NCI-H345 (cell line): Measurements from ENCODE around the gene PSMD6.

Experiments used
- DNase-seq: peaks from one replicate; lab custom pipeline; 2025; lab: John Stamatoyannopoulos, UW

Gene PSMD6

DNA sequence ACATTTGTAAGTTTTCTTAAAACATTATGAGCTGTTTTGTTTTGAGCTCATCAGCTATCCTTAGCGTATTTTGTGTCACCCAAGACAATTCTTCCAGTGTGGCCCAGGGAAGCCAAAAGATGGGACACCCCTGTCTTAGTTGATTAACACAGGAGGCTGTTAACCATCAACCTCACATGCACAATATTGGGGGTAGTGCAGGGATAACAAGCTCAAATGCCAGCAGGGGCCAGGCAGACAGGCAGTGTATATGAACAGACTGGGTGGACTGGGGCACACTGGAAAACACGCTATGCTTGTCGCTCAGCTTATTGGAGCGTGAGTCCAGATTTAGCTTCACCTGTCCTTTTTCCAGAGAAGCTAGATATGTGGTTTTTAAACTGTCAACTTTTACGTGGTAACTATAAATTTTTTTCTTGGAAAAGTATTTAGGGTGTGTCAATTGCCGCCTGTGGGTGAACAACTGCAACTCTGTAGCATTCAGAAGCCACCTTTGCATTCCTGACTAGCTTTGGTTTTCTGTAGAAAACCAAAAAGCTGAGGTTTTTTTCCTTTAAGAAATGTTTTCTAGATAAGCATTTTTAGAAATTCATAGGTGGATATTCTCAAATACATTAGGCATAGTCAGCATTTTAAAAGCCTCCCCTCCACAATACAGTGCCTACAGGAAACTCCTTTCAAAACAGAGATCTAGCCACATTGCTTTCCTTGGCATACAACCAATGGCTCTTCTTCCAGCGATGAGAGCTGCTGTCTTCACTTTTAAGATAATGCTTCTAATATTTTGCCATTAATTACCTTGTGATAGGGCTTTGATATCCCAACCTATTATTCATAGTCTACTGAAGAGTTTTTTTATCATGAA, 14.6 kb downstream of the PSMD6 start:
- no peak for DNase-seq

- DNase-seq = no peak
These were observed 15.3 kb downstream of the PSMD6 start for GRCh38 chr3:64008017-64008416.

DNA sequence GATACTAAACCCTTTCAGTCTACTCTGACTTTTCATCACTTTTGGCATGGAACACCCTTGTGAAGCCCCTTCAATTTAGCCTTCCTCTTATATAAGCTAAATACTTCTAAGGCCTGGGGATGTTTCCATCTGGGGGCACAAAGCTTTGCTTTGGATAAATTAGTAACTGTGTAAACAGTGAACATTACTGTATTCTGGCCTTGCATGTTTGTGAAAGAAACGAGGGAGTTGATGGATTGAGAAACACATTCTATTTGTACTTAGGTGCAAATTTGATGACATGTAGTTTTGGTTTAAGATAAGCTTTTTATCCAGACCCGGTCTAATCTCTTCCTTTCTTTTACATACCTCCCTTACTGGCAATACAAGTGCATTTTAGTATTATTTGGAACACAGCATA, 19.7 kb downstream of the PSMD6 start:
- no peak for DNase-seq

DNA sequence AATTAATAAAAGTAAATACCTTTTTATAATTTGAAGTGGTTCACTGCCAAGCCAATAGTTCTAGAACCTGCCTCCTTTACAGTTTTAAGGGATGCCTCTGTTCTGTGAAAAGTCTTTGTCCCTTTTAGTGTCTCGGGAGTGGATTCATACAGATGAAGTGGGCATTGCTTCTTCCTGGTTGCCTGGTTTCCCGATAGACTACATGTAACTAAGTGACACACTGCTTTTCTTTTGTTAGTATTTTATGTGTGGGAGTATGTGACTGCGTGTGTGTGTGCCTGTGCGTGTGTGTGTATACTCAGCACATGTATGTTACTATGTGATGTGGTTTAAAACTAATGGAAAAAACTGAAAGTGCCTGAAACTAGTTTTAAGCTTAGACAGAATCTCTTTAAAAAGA, 21.1 kb downstream of the PSMD6 start:
- no peak for DNase-seq

DNA sequence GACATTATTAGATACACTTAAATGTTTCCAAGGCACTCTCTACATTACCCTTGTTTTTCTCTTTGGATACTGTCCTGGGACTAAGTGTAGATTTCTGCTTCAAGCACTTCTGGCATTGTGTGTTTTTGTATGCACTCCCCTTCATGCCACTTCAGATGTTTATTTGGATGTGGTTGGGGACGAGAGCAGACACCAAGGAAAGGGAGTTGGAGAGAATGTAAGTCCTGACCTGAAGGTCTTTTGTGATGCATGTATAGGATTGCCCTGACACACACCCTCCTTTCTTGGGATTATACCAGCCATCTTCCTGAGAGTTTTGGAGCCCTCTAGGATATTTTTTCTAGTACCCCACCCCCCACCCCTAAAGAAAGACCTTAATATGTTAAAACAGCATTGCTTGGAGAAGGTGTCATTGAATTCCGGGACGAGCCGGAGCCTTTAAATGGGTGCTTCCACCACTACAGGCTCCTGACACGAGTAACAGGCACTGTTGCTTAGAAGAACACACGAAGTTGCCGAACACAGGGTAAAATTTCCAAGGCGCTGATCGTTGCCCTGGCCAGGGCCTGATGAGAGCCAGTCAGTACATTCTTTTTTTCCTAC, 22.7 kb downstream of the PSMD6 start:
- no peak for DNase-seq

DNA sequence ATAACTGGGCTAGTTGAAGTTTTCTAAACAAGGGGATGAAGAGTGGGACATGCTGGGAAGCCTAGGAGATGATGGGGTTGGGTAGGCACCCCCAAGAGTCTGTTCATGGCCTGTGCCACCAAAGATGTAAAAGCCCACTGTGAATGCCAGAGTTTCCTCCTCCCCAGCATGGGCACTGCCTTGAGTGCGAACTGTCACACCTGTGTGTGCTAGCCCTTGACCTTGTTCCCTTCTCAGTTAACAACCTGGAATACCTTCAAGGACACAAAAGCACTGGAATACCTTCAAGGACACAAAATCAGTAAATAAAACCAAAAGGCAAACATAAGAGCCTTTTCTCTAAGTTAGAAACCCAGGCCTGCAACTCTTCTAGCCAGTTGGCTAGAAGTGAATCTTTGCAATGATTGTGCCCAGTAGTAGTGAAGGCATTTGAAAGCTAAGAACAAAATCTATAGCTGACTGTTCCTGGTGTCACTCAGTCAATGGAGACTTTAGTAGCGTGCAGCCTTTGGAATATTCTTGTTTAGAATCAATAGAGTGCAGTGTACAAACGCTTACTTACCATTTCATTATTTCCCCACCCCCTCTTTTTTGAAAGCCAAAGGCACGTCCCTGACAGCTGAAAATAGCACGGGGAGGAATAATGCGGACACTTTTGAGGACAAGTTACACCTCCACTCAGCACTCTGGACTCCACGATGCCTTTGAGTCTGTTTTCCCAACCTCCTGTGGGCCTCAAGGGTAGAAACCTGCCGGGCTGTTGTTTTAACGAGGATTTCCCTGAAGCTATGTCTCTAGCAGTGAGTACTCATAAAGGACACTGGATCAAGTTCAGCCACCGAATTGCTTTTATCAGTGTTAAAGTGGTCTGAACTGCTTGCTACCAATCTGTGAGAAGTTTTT, 24.2 kb downstream of the PSMD6 start:
- DNase-seq = no peak

DNA sequence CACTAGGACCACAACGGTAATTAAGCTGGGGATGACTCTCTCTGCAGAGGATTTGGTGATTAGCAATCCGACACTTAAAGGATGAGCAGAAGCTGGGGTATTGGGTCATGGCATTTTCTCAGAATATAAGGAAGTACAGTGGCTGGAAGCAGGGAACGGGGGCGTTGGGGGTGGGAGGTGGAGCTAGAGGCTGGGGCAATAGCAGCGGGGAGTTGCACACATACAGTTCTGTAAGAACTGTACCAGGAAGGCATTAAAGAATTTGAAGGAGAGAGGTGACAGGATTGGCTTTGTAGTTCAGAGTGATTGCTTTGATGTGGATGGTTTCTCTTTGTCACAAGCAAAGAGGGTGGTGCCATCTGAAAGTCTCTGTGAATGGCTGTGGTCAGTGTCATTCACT, 28.2 kb downstream of the PSMD6 start:
- DNase-seq = no peak

- DNase-seq = peak; percentile 42
These were observed 29.6 kb downstream of the PSMD6 start for GRCh38 chr3:63993653-63994079.

GRCh38 chr3:63992516-63993209, 30.6 kb downstream of the PSMD6 start:
- no peak for DNase-seq

- DNase-seq = no peak
These were observed 31.6 kb downstream of the PSMD6 start for GRCh38 chr3:63991666-63992065.

GRCh38 chr3:63990733-63991132, 32.6 kb downstream of the PSMD6 start:
- no peak for DNase-seq

DNA sequence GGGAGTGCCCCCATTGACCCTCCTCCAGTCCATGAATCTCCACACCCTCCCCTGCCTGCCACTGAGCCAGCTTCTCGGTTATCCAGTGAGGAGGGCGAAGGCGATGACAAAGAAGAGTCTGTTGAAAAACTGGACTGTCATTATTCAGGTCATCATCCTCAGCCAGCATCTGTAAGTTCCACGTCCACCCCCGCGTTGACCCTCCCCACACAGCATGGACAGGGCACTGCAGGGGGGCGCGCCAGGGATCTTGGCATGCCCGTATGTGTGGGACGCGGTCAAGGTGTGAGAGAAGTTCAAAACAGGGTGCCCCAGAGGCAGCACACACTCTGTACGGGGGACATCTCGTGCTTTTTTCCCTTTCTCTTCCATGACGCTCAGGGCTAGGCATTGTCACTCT, 33.1 kb downstream of the PSMD6 start:
- no peak for DNase-seq

GRCh38 chr3:63988943-63989342, 34.4 kb downstream of the PSMD6 start:
- DNase-seq = no peak

DNA sequence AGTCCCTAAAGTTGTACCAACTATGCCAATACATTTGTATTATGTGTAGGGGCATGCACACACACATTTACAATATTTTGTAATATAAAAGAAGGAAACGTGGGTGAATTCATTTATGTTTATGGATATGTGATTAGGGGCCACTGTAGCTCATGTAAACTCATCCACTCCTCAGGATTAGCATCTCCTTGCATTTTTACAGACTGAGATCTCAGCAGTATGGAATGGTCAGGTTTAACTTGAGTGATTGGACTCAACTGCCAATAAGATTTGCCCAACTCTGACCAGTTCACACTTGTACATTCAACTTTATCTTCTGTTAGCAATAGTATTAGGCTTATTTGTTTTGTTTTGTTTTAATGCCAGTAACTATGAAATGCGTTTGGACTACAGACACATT, 36.5 kb downstream of the PSMD6 start:
- no peak for DNase-seq

- no peak for DNase-seq
These were observed 37.1 kb downstream of the PSMD6 start for GRCh38 chr3:63986146-63986545.

DNA sequence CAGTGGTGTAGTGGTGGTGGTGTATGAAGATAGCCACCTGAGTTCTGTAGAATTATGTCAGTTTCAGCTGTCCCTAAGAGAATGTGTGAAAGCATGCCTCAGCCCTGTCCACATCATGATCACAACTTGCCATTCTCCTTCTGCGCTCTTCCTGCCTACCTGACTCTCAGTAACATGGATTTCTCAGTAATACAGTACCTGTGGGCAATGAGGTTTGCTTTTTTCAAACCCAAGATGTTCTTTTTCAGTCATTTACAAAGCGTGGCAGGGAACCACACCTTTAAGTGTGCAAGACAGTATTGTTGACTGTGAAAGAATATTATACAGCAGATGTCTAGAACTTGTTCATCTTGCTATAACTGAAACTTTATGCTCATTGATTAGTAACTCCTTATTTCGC, 38.9 kb downstream of the PSMD6 start:
- no peak for DNase-seq

DNA sequence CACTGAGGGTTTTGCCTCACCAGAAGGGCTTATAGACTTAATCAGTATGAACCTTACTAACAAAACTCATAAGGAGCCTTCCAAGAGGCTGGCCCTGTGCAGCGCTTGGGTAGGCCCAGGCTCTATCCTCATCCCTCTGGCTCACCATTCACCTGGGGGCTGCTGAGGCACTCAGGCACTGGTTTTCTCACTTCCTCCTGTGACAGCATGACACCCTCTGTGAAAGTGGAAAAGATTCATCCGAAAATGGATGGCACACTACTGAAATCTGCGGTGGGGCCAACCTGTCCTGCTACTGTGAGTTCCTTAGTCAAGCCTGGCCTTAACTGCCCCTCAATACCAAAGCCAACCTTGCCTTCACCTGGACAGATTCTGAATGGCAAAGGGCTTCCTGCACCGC, 41.3 kb downstream of the PSMD6 start:
- no peak for DNase-seq

- DNase-seq = no peak
These were observed 42.3 kb downstream of the PSMD6 start for GRCh38 chr3:63980830-63981498.

DNA sequence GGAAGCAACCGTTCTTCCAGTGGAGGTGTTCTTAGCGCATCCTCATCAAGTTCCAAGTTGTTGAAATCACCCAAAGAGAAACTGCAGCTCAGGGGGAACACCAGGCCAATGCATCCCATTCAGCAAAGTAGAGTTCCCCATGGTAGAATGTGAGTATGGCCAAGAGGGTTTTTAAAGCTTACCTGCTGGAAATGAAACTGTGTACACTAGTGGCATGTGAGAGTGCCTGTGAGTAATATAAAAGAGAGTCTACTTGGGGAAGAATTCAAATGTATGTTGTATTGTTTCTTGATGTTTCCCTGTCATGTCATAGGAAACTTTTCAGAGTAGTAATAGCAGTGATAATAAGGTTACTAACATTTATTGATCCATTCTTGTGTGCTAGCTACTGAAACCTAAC, 43.3 kb downstream of the PSMD6 start:
- DNase-seq = no peak

DNA sequence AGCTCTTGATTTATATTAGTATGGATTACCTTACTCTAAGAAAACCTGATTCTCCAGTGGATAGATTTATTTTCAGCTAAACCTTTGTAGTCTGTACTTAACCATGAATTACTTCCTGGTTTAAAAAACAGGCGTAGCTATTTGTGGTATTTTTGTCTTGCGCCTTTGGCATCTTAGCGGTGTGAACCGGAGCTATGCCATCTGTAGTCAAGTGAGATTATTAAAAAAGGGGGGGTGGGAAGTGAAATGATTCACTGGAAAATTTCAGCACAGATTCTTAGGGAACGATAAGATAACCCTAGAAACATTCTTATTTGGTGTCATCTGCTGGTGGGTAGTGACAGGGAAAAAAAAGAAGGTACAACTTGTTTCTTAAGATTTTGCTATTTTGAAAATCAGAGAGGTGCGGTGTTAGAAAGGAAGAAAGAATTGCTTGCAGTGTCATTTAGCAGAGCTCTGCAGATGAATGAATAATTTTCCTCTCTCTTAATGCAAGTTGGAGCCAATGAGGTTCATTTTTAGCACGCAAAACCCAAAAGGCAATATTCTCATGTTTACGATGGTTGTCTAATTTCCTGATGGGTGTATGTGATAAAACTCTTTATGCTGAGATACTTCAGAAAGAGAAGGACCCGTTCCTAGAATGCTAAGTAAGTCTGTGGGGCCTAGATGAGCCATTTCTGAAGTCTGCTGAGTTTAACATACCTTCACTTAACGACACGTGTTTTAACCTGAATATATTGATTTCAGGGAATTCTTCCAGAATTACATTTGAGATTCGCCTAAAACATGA, 44.0 kb downstream of the PSMD6 start:
- no peak for DNase-seq

- no peak for DNase-seq
These were observed 45.4 kb downstream of the PSMD6 start for GRCh38 chr3:63977893-63978292.
